Measurements from ENCODE around the gene CLOCK. TPM values are rescaled to one million over a fixed set of nuclear protein-coding genes. Genes with fewer than 3 reads are reported as not detected.

CLOCK gene
- total RNA-seq, 4 donors from 2014 or later: 23.0 to 32.1 (median 27.8) TPM

DNA sequence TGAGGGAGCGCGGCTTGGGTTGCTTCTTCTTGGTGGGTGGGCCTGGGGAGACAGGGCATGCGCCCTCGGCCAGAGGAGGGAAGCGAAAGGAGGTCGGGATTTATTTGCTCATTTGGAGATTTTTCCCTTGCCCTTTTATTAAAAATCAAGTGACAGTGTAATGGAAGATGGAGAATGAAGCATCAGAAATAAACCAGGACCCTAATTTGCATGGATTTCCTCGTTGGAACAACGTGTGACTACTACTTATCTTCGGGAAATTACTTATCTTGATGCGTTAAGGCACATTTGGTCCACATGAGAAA, 709 bp upstream of the CLOCK start:
- no peak for DNase-seq
- H3K36me3 ChIP-seq: no peaks in the 10 kb centered on the region
- peaks cover 0 to 17% (median 6%) of the 10 kb centered on the region in 4 donors for H3K4me1 ChIP-seq
- peak overlapping the region; percentile 97 to 98 (median 98) for H3K27ac ChIP-seq
- TF ChIP-seq POLR2A (IDR thresholded peaks at IDR 0.05): no peak
- TF ChIP-seq, protein P1, sequence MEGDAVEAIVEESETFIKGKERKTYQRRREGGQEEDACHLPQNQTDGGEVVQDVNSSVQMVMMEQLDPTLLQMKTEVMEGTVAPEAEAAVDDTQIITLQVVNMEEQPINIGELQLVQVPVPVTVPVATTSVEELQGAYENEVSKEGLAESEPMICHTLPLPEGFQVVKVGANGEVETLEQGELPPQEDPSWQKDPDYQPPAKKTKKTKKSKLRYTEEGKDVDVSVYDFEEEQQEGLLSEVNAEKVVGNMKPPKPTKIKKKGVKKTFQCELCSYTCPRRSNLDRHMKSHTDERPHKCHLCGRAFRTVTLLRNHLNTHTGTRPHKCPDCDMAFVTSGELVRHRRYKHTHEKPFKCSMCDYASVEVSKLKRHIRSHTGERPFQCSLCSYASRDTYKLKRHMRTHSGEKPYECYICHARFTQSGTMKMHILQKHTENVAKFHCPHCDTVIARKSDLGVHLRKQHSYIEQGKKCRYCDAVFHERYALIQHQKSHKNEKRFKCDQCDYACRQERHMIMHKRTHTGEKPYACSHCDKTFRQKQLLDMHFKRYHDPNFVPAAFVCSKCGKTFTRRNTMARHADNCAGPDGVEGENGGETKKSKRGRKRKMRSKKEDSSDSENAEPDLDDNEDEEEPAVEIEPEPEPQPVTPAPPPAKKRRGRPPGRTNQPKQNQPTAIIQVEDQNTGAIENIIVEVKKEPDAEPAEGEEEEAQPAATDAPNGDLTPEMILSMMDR (IDR thresholded peaks at IDR 0.05): no peak
- H3K27me3 ChIP-seq: no peaks in the 10 kb centered on the region
- H3K9me3 ChIP-seq: no peaks in the 10 kb centered on the region
- peak overlapping the region; percentile 83 to 95 (median 88) for H3K4me3 ChIP-seq

DNA sequence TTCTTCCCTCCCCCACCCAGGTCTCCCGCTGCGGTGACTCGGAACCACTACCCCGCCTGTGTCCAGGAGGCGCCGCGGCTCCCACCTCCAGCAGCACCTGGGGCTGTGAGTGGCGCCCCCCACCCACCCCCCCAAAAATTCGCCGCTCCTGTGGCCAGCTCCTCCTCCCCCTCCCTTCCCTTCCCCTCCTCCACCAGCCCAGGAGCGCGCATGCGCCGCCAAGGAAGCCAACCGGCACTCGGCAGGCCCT, 278 bp downstream of the CLOCK start:
- no peak for DNase-seq
- H3K27ac ChIP-seq: peak overlapping the region; percentile 97 to 98 (median 98)
- H3K4me1 ChIP-seq: peaks cover 0 to 17% (median 6%) of the 10 kb centered on the region in 4 donors
- H3K9me3 ChIP-seq: no peaks in the 10 kb centered on the region
- no peak for TF ChIP-seq POLR2A (IDR thresholded peaks at IDR 0.05)
- TF ChIP-seq, protein P1 (IDR thresholded peaks at IDR 0.05): no peak
- H3K4me3 ChIP-seq: peak overlapping the region; percentile 83 to 95 (median 88)
- H3K27me3 ChIP-seq: no peaks in the 10 kb centered on the region
- H3K36me3 ChIP-seq: no peaks in the 10 kb centered on the region

DNA sequence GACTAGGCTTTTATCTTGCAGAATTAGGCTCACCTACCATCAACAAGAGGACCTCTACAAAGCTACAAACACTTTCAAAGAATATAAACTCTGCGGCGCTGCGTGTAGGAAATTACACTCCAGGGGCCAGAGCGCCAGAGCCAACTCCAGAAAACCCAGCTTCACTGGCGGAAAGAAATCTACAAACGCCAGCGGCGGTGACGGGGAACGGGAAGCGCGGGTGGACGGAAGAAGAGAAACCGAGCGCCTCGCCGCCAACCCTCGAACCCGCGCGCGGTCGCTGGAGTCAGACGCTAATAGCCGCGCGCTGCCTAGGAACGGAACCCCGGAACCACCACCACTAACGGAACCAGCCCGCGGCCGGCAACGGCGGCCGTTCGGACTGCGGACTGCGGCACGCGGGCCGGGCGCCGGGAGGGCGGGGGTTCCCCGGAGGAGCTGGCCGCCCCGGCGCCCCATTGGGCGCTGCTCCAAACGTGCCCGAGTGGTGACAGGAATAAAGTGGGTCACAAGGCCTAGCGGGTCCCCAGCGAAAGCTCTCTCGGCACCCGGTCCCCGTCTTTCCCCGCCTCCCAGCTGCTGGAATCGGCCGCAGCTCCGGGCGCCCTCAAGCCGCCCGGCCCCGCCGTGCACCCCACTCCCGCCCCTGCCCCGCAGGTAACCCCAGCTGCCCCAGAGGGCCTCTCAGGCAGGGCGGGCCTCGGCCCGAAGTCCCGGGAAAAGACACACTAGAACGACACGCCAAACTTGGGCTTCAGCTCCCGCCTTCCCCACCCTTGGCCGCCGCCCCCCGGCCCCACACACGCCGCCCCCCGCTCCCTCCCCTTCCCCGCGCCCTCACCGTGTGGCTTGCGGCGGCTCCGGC, 836 bp downstream of the CLOCK start:
- Histone ChIP-seq H3K27me3 (no peaks in the 10 kb centered on the region), H3K4me3 (peak overlapping the region; percentile 83 to 95 (median 88)), H3K36me3 (no peaks in the 10 kb centered on the region), H3K9me3 (no peaks in the 10 kb centered on the region), H3K27ac (peak overlapping the region; percentile 97 to 98 (median 98)), H3K4me1 (peaks cover 0 to 17% (median 6%) of the 10 kb centered on the region in 4 donors)
- TF ChIP-seq, protein P1 (IDR thresholded peaks at IDR 0.05): no peak
- TF ChIP-seq POLR2A (IDR thresholded peaks at IDR 0.05): peak in 1 of 2 donors; percentile 29
- DNase-seq: peak; percentile 64 to 89 (median 89)

DNA sequence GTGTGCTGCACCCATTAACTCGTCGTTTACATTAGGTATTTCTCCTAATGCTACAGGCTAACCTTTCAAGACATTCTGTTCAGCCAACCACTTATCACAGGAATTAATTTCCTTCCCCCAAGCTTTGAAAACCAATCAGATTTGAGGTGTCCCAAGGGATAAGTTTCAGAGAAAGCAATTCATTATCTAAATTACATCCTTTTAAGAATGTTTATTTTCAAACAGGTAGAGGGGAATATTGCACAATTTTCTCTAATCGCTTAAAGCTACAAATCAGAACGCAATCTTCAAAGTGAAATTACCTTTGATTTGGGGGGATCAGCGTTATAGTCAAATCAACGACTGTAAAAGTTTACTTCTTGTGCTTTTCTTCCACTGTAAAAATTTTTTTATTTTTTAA, 1.6 kb downstream of the CLOCK start:
- no peaks in the 10 kb centered on the region for H3K9me3 ChIP-seq
- no peaks in the 10 kb centered on the region for H3K36me3 ChIP-seq
- peak overlapping the region; percentile 83 to 95 (median 88) for H3K4me3 ChIP-seq
- no peak for DNase-seq
- H3K27me3 ChIP-seq: no peaks in the 10 kb centered on the region
- H3K27ac ChIP-seq: peak overlapping the region; percentile 97 to 98 (median 98)
- H3K4me1 ChIP-seq: peaks cover 0 to 17% (median 6%) of the 10 kb centered on the region in 4 donors
- TF ChIP-seq POLR2A (IDR thresholded peaks at IDR 0.05): no peak
- TF ChIP-seq, protein P1 (IDR thresholded peaks at IDR 0.05): no peak

DNA sequence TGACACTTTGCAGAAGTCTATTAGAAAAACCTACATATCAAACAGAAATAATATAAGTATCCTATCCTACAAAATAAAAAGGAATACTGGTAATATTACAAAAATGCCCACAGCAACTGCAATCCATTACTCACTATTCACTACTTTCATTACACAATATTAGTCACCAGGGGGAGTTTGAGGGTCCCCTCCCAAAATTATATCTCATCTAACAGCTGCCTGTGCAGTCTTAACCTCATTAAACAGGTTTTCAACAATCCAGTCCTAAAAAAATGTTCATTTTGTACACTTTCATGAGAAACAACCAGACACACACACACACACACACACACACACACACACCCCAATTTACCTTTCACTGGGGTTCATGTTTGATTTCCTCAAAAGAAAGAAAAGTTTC, 2.9 kb downstream of the CLOCK start:
- no peak overlapping the region for H3K4me3 ChIP-seq
- no peaks in the 10 kb centered on the region for H3K9me3 ChIP-seq
- H3K36me3 ChIP-seq: no peaks in the 10 kb centered on the region
- peaks cover 0 to 17% (median 6%) of the 10 kb centered on the region in 4 donors for H3K4me1 ChIP-seq
- TF ChIP-seq POLR2A (IDR thresholded peaks at IDR 0.05): no peak
- TF ChIP-seq, protein P1 (IDR thresholded peaks at IDR 0.05): peak in 1 of 6 experiments; percentile 5
- DNase-seq: no peak
- no peaks in the 10 kb centered on the region for H3K27me3 ChIP-seq
- no peak overlapping the region for H3K27ac ChIP-seq
